HG03025 (cell line): ENCODE data around the gene LARGE1.

ENCODE experiments used
- ATAC-seq: cut with Tn5 transposase; IDR thresholded peaks from one replicate; pipeline ENCODE4 v1.9.1; 2021; ENCODE audit warnings: mild to moderate bottlenecking, moderate library complexity; ENCODE audit not compliant: unreplicated experiment, low FRiP score

LARGE1 gene

DNA sequence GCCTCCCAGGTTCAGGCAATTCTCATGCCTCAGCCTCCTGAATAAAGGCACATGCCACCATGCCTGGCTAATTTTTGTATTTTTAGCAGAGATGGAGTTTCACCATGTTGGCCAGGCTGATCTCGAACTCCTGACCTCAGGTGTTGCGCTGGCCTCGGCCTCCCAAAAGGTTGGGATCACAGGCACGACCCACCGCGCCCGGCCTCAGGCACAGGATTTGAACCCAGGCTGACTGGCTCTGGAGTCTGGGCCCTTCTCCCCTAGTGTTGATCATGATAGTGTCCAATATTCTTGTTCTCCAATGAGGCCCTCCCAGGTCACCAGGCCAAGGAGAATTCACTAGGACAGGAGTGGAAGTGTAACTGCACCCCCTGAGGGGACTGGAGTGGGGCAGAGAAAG, 401.9 kb downstream of the LARGE1 start:
- ATAC-seq: no peak

DNA sequence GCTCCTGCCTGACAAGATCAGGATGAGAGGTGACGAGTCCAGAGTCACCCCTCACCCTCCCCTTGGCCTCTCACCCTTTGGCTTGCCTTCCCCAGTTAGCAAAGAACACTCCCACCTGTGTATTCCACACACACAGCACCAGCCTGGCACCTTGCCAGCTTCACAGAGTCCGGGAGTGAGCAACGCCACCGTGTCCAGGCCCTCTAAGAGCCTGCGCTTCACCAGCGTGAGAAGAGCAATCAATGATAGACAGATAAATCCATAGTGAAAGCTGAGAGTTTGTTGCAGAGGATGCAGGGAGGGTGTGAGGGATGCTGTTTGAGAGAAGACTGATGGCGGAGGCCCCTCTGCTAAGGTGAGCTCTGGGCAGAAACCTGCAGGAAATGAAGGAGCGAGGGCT, 404.5 kb downstream of the LARGE1 start:
- ATAC-seq: no peak

DNA sequence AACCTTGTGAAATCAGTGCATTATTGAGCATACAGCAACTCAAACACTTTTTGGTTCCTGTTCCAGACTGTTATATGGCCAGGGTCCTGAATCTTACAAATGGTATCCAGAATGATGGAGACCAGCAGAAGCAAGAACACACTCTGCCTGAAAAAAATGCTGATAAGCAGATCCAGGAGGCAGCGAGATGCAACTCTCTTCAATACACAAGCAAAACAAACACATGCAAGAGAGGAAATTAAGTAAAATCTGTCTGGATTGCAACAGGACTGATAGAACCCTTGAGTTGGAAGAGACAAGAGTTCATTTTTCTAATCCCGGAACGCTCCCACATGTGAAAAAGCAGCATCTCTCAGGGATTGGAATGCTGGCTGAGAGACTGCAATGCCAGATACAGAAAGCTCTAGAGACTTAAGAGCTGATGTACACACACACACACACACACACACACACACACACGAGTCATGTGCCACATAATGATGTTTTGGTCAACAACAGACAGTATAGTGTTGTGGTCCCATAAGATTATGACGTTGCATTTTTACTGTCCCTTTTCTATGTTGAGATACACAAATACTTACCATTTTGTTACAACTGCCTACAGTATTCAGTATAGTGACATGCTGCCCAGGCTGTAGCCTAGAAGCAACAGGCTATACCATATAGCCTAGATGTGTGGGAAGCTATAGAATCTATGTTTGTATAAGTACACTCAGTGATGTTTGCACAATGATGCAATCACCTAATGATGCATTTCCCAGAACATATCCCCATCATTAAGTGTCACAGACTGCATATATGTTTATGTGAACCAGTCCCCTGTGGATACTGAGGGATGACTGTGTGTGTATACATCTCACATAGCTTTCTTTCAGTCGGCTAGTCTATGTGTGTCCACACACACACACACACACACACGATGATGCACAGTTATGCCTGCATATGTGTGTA, 406.6 kb downstream of the LARGE1 start:
- ATAC-seq: no peak

- no peak for ATAC-seq
Observed at GRCh38 chr22:33512908-33513307, 407.4 kb downstream of the LARGE1 start.

- no peak for ATAC-seq
Observed at GRCh38 chr22:33510429-33510904, 409.8 kb downstream of the LARGE1 start.

DNA sequence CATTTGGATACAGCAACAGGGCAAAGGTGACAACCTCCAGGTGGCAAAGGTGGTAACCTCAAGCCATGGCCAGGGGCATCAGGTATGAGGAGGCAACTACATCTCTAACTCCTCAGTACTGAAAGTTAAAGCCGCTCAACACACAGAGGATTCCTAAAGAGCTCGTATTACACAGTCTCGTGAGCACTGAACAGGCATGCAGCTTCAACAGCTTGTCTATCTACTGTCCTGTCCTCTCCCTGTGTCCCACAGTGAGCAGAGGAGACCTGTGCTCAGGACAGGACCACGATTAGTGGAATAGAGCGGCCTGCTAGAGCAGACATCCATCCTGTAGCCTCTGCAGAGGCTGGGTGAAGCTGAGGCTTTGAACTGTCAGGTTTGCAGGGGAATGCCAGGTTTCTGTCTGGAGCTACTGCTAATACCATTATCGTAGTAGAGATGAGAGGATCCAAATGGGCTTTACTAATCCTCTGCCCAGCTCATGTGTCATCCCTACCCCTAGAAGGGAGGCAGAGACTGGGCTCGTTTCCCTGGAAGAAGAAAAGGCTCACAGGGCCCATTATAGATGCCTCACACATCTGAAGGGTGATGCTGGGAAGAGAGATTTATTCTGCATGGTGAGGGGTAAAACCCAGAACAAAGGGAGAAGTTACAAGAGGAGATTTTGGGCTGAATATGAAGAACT, 415.2 kb downstream of the LARGE1 start:
- no peak for ATAC-seq

DNA sequence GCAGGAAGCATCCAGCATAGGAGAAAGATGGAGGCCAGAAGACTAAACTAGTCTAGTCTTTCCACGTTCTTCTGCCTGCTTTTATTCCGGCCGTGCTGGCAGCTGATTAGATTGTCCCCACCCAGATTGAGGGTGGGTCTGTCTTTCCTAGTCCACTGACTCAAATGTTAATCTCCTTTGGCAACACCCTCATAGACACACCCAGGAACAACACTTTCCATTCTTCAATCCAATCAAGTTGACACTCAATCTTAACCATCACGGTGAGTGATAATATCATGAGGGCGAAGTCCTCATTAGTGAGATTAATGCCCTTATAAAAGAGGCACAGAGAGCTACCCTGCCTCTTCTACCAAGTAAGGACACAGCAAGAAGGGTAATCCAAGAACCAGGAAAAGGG, 424.2 kb downstream of the LARGE1 start:
- ATAC-seq: no peak

- ATAC-seq: no peak
Observed at GRCh38 chr22:33493476-33494205, 426.6 kb downstream of the LARGE1 start.

DNA sequence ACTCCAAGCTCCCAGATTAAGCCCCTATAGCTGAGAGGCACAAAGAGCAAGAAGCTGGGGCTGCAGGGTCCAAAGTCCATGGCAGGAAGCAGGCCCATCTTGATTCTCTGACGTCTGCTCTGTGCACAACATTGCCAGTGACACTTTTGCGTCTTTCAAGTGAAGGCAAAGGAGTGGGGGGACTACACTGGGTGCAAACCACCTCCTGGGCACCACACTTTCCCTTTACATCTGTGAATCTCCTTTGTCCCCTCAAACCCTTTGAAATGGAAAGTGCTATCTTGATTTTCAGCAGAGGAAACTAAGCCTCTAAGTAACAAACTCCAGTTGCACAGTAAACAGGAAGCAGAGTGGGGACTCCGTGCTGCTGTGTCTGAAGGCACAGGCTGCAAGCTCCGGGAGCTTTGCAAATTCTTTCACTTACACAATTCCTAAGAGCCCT, 428.0 kb downstream of the LARGE1 start:
- no peak for ATAC-seq

- ATAC-seq: no peak
Observed at GRCh38 chr22:33487041-33487716, 433.1 kb downstream of the LARGE1 start.

GRCh38 chr22:33481550-33481949, 438.7 kb downstream of the LARGE1 start:
- no peak for ATAC-seq

- no peak for ATAC-seq
Observed at GRCh38 chr22:33477120-33478111, 442.9 kb downstream of the LARGE1 start.

GRCh38 chr22:33476716-33477115, 443.6 kb downstream of the LARGE1 start:
- ATAC-seq: no peak

- no peak for ATAC-seq
Observed at GRCh38 chr22:33476206-33476605, 444.1 kb downstream of the LARGE1 start.

- no peak for ATAC-seq
Observed at GRCh38 chr22:33474587-33474986, 445.7 kb downstream of the LARGE1 start.

DNA sequence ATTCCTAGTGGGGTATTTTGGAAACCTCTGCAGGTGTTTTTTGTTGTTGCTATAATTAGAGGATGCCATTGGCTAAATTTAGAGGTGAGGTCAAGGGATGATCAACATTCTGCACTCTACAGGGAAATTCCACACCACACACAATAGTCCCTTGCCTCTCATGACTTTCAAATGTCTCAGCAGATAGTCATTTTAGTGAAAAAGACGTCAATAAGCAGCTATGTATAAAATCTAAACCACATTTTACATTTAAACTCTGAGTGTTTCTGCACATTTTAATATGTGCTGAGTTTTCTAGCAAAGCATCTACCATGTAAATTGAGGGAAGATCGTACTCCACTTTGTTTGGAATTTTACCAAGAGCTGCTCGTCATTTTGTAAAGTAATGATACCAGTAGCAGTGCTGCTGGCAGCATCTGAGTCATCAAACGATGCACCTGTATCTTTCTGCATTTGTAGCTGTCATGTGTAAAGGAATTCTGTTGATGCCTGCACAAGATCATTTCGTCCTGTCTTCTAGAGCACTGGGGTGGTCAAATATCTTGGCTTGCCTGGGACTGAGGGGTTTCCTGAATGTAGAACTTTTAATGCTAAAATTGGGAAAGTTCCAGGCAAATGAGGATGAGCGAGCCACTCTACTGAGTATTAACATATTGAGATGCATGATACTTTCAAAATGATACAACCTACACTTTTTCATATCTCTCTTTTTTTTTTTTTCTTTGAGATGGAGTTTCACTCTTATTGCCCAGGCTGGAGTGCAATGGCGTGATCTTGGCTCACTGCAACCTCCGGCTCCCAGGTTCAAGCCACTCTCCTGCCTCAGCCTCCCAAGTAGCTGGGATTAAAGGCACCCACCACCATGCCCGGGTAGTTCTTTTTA, 447.6 kb downstream of the LARGE1 start:
- ATAC-seq: no peak

DNA sequence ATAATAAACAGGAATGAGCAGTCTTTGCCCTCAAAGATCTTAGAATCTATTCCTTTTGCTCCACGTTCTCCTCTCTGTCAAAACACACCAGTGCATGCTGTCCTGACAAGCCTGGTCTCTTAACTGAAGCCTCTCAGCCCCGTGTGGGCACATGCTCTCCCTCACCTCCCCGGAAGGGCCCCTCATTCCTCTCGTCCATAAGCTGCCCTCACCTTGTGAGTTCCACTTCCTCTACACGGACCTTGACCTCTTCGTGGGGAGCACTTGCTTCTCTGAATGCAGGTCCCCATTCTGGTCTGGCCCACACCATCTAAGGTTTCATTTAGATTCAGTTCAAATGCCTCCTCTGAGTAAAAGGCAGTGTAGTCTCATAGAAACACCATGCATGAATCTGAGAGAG, 449.8 kb downstream of the LARGE1 start:
- ATAC-seq: no peak

DNA sequence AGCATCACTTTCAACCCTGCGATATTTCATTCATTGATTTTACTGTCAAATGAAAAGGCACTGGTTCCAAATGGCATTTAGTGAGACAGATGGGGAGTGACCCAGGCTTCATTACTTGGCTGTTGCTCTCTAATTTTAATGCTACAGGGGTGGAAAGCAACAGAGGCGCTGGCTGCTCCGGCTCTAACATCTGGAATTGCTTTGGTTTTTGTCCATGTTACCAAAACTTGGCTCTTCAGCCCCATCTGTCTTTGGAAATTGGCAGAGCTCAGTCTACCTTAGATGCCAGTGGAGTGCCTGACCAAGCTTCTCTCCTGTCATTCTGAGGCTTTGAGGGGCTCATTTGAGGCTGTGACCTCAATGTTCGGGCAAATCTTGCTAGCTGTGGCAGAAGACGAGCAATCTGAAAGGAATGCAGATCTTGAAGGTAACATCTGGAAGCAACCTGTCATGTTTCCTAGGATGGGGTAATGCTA, 452.6 kb downstream of the LARGE1 start:
- ATAC-seq: no peak
